ENCODE measurements around the gene CYP4F11. TPM values are rescaled to one million over a fixed set of nuclear protein-coding genes. Genes with fewer than 3 reads are reported as not detected.
"Not testable (repeated sequence)": the region's sequence is repeated elsewhere in the genome, so short reads cannot be mapped to it uniquely, and the experiment has no call there.

The CYP4F11 gene
- total RNA-seq, 2 experiments from 2014 or later: not detected

DNA sequence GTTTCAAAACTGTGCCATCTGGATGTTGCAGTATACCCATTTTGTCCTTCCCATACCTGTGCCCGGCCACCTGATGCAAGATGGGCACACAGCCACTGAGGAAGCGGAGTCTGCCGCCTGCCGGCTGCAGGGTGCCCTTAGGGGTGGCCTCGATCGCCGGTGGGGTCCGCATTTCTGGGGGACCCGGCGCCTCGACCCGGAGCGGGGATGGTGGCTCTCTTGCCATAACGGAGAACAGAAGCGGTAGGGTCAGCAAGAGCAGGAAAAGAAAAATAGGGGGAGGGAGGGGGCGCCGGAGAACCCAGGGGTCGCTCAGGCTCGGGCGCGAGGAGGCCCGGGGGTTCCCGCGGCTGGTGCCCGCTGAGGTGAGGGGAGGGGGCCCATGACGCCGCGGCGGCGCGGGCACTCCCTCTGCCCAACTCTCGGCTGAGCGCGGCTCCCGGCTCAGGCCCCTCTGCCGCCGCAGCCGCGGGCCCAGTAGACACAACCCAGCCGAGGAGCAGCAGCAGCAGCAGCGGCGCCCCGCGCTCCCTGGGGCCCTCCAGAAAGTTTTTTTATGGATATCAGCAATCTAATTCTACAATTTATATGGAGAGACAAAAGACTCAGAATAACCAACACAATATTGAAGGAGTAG, 22.6 kb downstream of the CYP4F11 start:
- ChIA-PET POLR2A (no interaction called here), CTCF (no interaction called here)
- H3K36me3 Mint-ChIP-seq (ENCODE audit: low read depth): no peaks in the 10 kb centered on the region
- no peak for DNase-seq
- H3K4me1 Mint-ChIP-seq: no peaks in the 10 kb centered on the region
- H3K27ac Mint-ChIP-seq: no peak overlapping the region
- peaks cover 2% of the 10 kb centered on the region for H3K9me3 Mint-ChIP-seq
- H3K4me3 Mint-ChIP-seq: no peak overlapping the region
- peaks cover 55% of the 10 kb centered on the region for H3K27me3 Mint-ChIP-seq

DNA sequence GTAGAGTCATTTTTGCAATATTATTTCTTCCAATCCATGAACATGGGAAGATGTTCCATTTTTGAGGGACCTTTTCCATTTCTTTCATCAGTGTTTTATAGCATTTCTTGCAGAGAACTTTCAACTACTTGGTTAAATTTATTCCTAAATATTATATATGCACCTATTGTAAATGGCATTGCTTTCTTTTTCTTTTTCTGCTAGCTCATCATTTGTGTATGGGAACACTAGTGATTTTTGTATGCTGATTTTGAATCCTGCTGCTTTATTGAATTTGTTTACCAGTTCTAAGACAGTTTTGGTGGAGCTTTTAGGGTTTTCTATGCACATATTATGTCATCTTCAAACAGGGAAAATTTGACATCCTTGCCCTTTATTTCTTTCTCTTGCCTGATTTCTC, 29.3 kb downstream of the CYP4F11 start:
- Mint-ChIP-seq H3K4me3 (no peak overlapping the region), H3K27me3 (peaks cover 61% of the 10 kb centered on the region), H3K9me3 (peaks cover 6% of the 10 kb centered on the region), H3K36me3 (ENCODE audit: low read depth) (no peaks in the 10 kb centered on the region), H3K27ac (no peak overlapping the region), H3K4me1 (peaks cover 6% of the 10 kb centered on the region)
- ChIA-PET POLR2A (no interaction called here), CTCF (no interaction called here)
- no peak for DNase-seq

DNA sequence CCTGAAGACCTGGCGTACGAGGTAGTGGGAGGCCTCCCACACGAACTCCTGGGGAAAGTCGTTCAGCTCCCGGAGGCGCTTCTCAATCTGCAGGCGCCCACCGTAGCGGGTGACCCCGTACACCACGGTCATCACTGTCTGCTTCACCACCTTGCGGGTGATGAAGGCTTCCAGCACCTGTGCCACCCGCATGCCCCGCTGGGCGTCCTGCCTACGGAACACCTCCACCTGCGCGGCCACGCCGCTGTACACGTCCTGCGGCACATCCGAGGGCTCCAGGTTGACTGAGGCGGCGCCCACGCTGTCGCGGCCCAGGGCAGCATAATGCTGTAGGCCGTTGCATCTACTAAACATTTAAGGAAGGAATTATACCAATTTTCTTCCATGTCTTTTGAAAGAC, 31.4 kb downstream of the CYP4F11 start:
- H3K27me3 Mint-ChIP-seq: peaks cover 63% of the 10 kb centered on the region
- POLR2A ChIA-PET; H3K36me3 Mint-ChIP-seq (ENCODE audit: low read depth); CTCF ChIA-PET; H3K4me3 Mint-ChIP-seq; H3K4me1 Mint-ChIP-seq; DNase-seq; H3K27ac Mint-ChIP-seq; H3K9me3 Mint-ChIP-seq: not testable (repeated sequence)

DNA sequence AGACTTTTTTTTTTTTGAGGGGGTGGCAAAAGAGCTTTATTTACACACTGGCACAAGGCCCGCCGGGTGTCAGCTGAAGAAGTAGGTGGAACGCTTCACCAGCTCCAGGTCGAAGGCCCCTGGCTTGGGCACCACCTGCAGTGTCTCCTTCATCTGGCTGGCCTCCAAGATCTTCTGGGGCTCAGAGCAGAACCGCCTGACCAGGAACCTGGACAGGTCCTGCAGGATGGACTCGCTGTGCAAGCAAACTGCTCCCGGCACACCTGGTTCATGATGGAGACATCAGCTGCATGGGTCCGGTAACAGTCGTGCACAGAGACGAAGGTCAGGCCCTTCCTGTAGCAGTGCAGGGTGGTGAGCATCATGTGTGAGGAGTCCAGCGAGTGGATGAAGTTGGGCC, 32.1 kb downstream of the CYP4F11 start:
- H3K27me3 Mint-ChIP-seq: peaks cover 60% of the 10 kb centered on the region
- H3K4me1 Mint-ChIP-seq: peaks cover 6% of the 10 kb centered on the region
- H3K4me3 Mint-ChIP-seq: no peak overlapping the region
- H3K36me3 Mint-ChIP-seq (ENCODE audit: low read depth): no peaks in the 10 kb centered on the region
- CTCF ChIA-PET: interaction anchor here (0.6 kb wide), 1 partner anchor 1627 kb away, joined by 5 read pairs; no protein-coding TSS in a partner anchor
- DNase-seq: no peak
- peaks cover 6% of the 10 kb centered on the region for H3K9me3 Mint-ChIP-seq
- POLR2A ChIA-PET: no interaction called here
- no peak overlapping the region for H3K27ac Mint-ChIP-seq

DNA sequence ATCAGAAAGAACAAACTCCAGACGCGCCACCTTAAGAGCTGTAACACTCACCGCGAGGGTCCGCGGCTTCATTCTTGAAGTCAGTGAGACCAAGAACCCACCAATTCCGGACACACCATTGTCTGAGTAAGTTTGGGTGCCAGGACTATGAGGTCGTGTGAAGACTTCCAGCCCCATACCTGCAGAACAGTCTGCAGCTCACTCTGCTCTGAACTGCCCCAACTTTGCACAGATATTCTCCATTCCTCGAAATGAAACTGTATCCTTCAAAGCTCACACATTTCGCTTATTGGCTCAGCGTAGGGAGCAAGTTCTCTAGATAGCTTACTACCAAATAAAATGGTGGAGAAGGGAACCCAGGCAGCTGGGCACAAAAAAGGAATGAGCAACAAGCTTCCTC, 33.8 kb downstream of the CYP4F11 start:
- DNase-seq: no peak
- peaks cover 6% of the 10 kb centered on the region for H3K4me1 Mint-ChIP-seq
- POLR2A ChIA-PET: no interaction called here
- CTCF ChIA-PET: no interaction called here
- H3K27ac Mint-ChIP-seq: no peak overlapping the region
- no peak overlapping the region for H3K4me3 Mint-ChIP-seq
- peaks cover 47% of the 10 kb centered on the region for H3K27me3 Mint-ChIP-seq
- no peaks in the 10 kb centered on the region for H3K36me3 Mint-ChIP-seq (ENCODE audit: low read depth)
- peaks cover 6% of the 10 kb centered on the region for H3K9me3 Mint-ChIP-seq

- H3K27me3 Mint-ChIP-seq: peaks cover 44% of the 10 kb centered on the region
- H3K4me1 Mint-ChIP-seq; H3K27ac Mint-ChIP-seq; POLR2A ChIA-PET; H3K9me3 Mint-ChIP-seq; H3K4me3 Mint-ChIP-seq; H3K36me3 Mint-ChIP-seq (ENCODE audit: low read depth); CTCF ChIA-PET; DNase-seq: not testable (repeated sequence)
Measured at GRCh38 chr19:15900032-15900431, 34.3 kb downstream of the CYP4F11 start.

- POLR2A ChIA-PET; H3K4me1 Mint-ChIP-seq; H3K27ac Mint-ChIP-seq; H3K9me3 Mint-ChIP-seq; DNase-seq; H3K4me3 Mint-ChIP-seq; CTCF ChIA-PET; H3K36me3 Mint-ChIP-seq (ENCODE audit: low read depth): not testable (repeated sequence)
- H3K27me3 Mint-ChIP-seq: peaks cover 39% of the 10 kb centered on the region
Measured at GRCh38 chr19:15899561-15899960, 34.8 kb downstream of the CYP4F11 start.

DNA sequence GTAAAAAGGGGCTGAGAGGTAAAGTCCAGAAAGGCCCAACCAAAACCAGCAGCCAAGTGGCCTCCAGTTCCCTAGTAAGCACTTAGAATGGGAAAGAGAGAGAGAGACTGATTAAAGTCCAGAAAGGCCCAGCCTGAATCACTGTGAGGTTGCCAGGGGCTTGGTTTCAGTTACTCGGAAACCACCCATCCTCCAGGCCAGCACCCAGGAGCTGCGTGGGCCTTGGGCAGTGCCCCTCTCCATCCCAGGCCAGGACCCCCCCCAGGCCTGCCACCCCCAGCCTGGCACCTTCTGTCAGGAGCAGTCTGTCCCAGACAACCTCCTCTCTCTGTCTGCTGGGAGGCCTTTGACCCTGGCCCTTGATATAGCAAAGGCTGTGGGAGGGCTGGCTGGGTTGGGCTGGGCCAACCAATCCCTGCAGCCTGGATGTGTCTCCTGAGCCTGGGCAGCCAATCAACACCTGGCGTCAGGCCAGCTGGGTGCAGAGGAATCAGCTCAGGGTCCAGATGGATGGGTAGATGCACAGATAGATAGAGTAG, 36.5 kb downstream of the CYP4F11 start, which contains the start of gene CYP4F2:
Gene CYP4F2, minus strand, starts transcription at position 337 of the 539 bp plus-strand sequence. CDS start 463 bp downstream, outside the sequence.
- Mint-ChIP-seq H3K27me3 (peaks cover 28% of the 10 kb centered on the region), H3K36me3 (ENCODE audit: low read depth) (no peaks in the 10 kb centered on the region), H3K27ac (no peak within 1 kb of the TSS), H3K4me1 (peaks cover 6% of the 10 kb centered on the region), H3K9me3 (no peaks in the 10 kb centered on the region), H3K4me3 (no peak within 1 kb of the TSS)
- CTCF ChIA-PET: no interaction called here
- DNase-seq: no peak
- POLR2A ChIA-PET: no interaction called here

- H3K36me3 Mint-ChIP-seq (ENCODE audit: low read depth): no peaks in the 10 kb centered on the region
- ChIA-PET POLR2A (no interaction called here), CTCF (no interaction called here)
- no peak overlapping the region for H3K4me3 Mint-ChIP-seq
- no peaks in the 10 kb centered on the region for H3K9me3 Mint-ChIP-seq
- H3K27me3 Mint-ChIP-seq: peaks cover 28% of the 10 kb centered on the region
- no peak for DNase-seq
- peaks cover 6% of the 10 kb centered on the region for H3K4me1 Mint-ChIP-seq
- no peak overlapping the region for H3K27ac Mint-ChIP-seq
Measured at GRCh38 chr19:15897026-15897737, 37.1 kb downstream of the CYP4F11 start.

DNA sequence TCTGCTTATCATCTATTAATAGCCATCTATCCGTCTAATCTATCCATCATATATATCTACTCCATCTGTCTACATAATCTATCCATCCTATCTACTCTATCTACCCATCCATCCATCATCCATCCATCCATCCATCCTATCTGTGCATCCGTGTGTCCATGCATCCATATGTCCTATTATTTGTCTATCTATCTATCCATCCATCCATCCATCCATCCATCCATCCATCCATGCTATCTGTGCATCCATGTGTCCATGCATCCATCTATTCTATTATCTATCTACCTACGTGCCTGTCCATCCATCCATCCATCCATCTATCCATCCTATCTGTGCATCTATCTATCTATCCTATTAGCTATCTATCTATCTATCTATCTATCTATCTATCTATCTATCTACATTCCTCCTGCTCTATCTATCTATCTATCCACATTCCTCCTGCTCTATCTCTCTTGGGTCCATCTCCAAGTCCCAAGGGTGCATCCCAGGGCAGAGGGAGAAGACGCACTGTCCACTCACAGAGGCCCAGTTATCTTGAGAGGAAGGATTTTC, 38.4 kb downstream of the CYP4F11 start:
- no peak overlapping the region for H3K4me3 Mint-ChIP-seq
- H3K27me3 Mint-ChIP-seq: peaks cover 21% of the 10 kb centered on the region
- H3K9me3 Mint-ChIP-seq: no peaks in the 10 kb centered on the region
- H3K4me1 Mint-ChIP-seq: peaks cover 6% of the 10 kb centered on the region
- DNase-seq: no peak
- no peaks in the 10 kb centered on the region for H3K36me3 Mint-ChIP-seq (ENCODE audit: low read depth)
- POLR2A ChIA-PET: no interaction called here
- CTCF ChIA-PET: no interaction called here
- no peak overlapping the region for H3K27ac Mint-ChIP-seq

GRCh38 chr19:15894359-15894758, 40.0 kb downstream of the CYP4F11 start:
- CTCF ChIA-PET: no interaction called here
- peaks cover 10% of the 10 kb centered on the region for H3K27me3 Mint-ChIP-seq
- POLR2A ChIA-PET: no interaction called here

GRCh38 chr19:15893477-15893876, 40.9 kb downstream of the CYP4F11 start:
- Mint-ChIP-seq H3K27ac (no peak overlapping the region), H3K9me3 (no peaks in the 10 kb centered on the region), H3K36me3 (ENCODE audit: low read depth) (no peaks in the 10 kb centered on the region), H3K4me1 (no peaks in the 10 kb centered on the region), H3K27me3 (peaks cover 5% of the 10 kb centered on the region), H3K4me3 (no peak overlapping the region)
- ChIA-PET POLR2A (no interaction called here), CTCF (no interaction called here)
- no peak for DNase-seq

More at GRCh38 chr19:15894359-15894758, 40.0 kb downstream of the CYP4F11 start:
- DNase-seq: no peak
- no peak overlapping the region for H3K27ac Mint-ChIP-seq
- H3K4me1 Mint-ChIP-seq: no peaks in the 10 kb centered on the region
- H3K9me3 Mint-ChIP-seq: no peaks in the 10 kb centered on the region
- no peaks in the 10 kb centered on the region for H3K36me3 Mint-ChIP-seq (ENCODE audit: low read depth)
- no peak overlapping the region for H3K4me3 Mint-ChIP-seq

- H3K27me3 Mint-ChIP-seq: no peaks in the 10 kb centered on the region
Measured at GRCh38 chr19:15892012-15892411, 42.3 kb downstream of the CYP4F11 start.

More at GRCh38 chr19:15892012-15892411, 42.3 kb downstream of the CYP4F11 start:
- POLR2A ChIA-PET: no interaction called here
- no peak for DNase-seq
- no peaks in the 10 kb centered on the region for H3K4me1 Mint-ChIP-seq
- CTCF ChIA-PET: no interaction called here
- no peak overlapping the region for H3K4me3 Mint-ChIP-seq
- no peak overlapping the region for H3K27ac Mint-ChIP-seq
- no peaks in the 10 kb centered on the region for H3K36me3 Mint-ChIP-seq (ENCODE audit: low read depth)
- no peaks in the 10 kb centered on the region for H3K9me3 Mint-ChIP-seq

Data from activated CD4-positive, alpha-beta T cell treated with anti-CD3 and anti-CD28 coated beads, Interleukin-2, amount 10 ng/mL, durations not matched to agents 7 days and 5 days (primary cell).